HG02973 (cell line): ENCODE measurements around the gene UTP14A.
"Not testable (repeated sequence)": the region's sequence is repeated elsewhere in the genome, so short reads cannot be mapped to it uniquely, and the experiment has no call there.

Experiments
- ATAC-seq: cut with Tn5 transposase; IDR thresholded peaks from one replicate; pipeline ENCODE4 v1.9.1; 2021; ENCODE audit warnings: moderate library complexity; ENCODE audit not compliant: unreplicated experiment

Gene UTP14A

GRCh38 chrX:129905787-129906580 is at the start of gene UTP14A:
Gene UTP14A (plus strand): TSS chrX:129906164. CDS start chrX:129906211, 47 bp downstream.
- peak; percentile 91 for ATAC-seq

- ATAC-seq = not testable (repeated sequence)
Observed at GRCh38 chrX:129859134-129859533, 46.8 kb upstream of the UTP14A start.

GRCh38 chrX:129866321-129866720 is 39.6 kb upstream of the UTP14A start:
- not testable (repeated sequence) for ATAC-seq

- no peak for ATAC-seq
Observed at GRCh38 chrX:129872524-129872923, 33.4 kb upstream of the UTP14A start.

- ATAC-seq = no peak
Observed at GRCh38 chrX:129875669-129876068, 30.3 kb upstream of the UTP14A start.

GRCh38 chrX:129876771-129877305 is 29.1 kb upstream of the UTP14A start:
- ATAC-seq = no peak

- ATAC-seq = no peak
Observed at GRCh38 chrX:129877401-129877800, 28.6 kb upstream of the UTP14A start.

- no peak for ATAC-seq
Observed at GRCh38 chrX:129900054-129900453, 5.9 kb upstream of the UTP14A start.

- ATAC-seq = no peak
Observed at GRCh38 chrX:129908636-129909035, 2.7 kb downstream of the UTP14A start.

GRCh38 chrX:129925305-129926092 is 19.5 kb downstream of the UTP14A start:
- ATAC-seq = no peak

- ATAC-seq = peak; percentile 4
Observed at GRCh38 chrX:129930941-129931410, 25.0 kb downstream of the UTP14A start.

- peak; percentile 57 for ATAC-seq
Observed at GRCh38 chrX:129931411-129932015, 25.5 kb downstream of the UTP14A start.

- ATAC-seq = peak; percentile 58
Observed at GRCh38 chrX:129932016-129932820, 26.3 kb downstream of the UTP14A start.

GRCh38 chrX:129932821-129933321 is 26.9 kb downstream of the UTP14A start:
- peak; percentile 3 for ATAC-seq

- ATAC-seq = no peak
Observed at GRCh38 chrX:129933700-129934099, 27.7 kb downstream of the UTP14A start.

- no peak for ATAC-seq
Observed at GRCh38 chrX:129934461-129934860, 28.5 kb downstream of the UTP14A start.

- ATAC-seq = no peak
Observed at GRCh38 chrX:129934952-129935351, 29.0 kb downstream of the UTP14A start.

- no peak for ATAC-seq
Observed at GRCh38 chrX:129938081-129938480, 32.1 kb downstream of the UTP14A start.

- ATAC-seq = no peak
Observed at GRCh38 chrX:129939986-129940385, 34.0 kb downstream of the UTP14A start.

GRCh38 chrX:129940721-129941120 is 34.8 kb downstream of the UTP14A start:
- ATAC-seq = no peak
